GM10266 (cell line): ENCODE measurements around the gene BBC3.

Experiments
- DNase-seq: peaks from one replicate; pipeline ENCODE4 v3.0.0; 2012; ENCODE audit errors: extremely low spot score
- TF ChIP-seq, protein P1 (sequence below): IDR thresholded peaks from 2 replicates; pipeline ENCODE4 v1.5.1; 2012; ENCODE audit warnings: mild to moderate bottlenecking, low read depth; ENCODE audit not compliant: control insufficient read depth, insufficient read depth; ENCODE audit errors: missing control alignments

Gene BBC3

DNA sequence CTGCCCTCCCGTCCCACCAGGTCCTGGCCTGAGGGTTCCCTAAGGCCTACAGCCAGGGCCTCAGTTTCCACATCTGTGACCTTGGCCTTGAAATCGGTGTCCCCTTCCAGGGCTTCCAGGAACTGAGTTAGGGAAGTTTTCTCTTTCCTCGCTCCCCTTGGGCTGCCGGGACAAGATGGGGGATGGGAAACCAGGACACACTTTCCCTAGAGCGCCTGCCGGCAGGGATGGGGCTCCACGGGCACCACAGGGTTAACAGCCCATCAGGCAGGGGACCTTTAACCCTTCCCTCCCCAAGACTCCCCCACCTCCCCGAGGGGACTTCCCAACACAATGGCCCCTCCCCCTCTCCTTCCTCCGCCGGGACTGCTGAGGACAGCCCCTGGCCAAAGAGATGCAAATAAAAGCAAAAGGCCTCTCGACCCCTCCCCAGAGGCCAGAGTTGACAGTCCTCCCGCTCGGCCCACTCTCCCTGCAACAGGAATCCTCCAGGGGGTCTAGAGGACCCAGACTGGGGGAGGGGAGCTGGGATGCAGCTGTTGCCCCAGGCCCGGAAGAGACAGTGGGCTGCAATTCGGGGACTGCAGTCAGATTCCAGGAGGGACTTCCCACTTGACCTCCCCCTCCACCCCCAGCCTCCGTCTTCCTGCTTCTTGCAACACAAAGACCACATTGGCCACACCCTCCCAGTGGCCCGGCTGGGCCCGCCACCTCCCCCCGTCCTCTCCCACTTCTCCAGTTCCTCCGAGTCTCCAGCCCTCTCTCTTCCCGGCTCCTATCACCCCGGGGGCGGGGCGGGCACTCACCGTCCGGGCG is 3.4 kb downstream of the BBC3 start:
- DNase-seq: peak; percentile 90

DNA sequence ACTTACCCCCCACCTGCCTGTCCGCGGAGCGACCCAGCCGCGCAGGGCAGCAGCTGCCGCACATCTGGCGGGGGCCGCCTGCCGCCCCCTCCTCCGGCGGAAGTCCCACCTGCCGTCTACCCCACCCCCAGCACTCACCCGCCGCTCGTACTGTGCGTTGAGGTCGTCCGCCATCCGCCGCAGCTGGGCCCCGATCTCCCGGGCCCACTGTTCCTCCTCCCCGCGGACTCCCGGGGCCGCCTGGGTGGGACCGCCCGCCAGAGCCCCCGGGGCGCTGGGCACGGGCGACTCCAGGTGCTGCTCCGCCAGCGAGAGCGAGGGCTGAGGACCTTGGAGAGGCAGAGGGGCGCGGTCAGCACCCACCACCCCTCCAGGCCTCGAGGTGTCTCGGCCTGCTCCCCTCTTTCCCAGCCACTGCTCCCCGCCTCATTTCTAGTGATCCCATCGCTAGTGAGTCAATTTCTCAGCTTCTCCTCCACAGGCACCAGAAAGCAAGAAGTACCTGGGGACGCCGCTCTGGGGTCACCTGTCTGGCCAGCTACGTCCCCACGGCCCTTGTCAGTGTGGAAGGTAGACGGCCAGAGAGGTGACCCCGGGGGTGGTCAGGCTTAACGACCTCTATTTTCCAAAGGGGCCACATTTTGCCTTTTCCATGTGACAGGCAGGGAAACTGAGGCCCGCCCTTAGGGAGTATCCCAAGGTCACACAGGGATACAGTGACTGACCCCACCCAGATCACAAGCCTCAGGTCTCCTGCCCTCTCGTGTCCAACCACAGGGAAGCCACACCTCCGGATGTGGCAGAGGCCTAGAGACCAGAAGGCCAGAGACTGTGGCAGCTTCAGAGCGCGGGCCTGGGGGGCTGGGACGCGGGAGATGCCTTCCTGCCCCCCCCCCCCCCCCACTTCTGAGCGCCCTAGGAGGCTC is 4.3 kb downstream of the BBC3 start:
- DNase-seq: peak; percentile 86
- TF ChIP-seq, protein P1, sequence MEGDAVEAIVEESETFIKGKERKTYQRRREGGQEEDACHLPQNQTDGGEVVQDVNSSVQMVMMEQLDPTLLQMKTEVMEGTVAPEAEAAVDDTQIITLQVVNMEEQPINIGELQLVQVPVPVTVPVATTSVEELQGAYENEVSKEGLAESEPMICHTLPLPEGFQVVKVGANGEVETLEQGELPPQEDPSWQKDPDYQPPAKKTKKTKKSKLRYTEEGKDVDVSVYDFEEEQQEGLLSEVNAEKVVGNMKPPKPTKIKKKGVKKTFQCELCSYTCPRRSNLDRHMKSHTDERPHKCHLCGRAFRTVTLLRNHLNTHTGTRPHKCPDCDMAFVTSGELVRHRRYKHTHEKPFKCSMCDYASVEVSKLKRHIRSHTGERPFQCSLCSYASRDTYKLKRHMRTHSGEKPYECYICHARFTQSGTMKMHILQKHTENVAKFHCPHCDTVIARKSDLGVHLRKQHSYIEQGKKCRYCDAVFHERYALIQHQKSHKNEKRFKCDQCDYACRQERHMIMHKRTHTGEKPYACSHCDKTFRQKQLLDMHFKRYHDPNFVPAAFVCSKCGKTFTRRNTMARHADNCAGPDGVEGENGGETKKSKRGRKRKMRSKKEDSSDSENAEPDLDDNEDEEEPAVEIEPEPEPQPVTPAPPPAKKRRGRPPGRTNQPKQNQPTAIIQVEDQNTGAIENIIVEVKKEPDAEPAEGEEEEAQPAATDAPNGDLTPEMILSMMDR: peak; percentile 5

More for the DNA sequence above, 3.4 kb downstream of the BBC3 start:
- TF ChIP-seq, protein P1: no peak

DNA sequence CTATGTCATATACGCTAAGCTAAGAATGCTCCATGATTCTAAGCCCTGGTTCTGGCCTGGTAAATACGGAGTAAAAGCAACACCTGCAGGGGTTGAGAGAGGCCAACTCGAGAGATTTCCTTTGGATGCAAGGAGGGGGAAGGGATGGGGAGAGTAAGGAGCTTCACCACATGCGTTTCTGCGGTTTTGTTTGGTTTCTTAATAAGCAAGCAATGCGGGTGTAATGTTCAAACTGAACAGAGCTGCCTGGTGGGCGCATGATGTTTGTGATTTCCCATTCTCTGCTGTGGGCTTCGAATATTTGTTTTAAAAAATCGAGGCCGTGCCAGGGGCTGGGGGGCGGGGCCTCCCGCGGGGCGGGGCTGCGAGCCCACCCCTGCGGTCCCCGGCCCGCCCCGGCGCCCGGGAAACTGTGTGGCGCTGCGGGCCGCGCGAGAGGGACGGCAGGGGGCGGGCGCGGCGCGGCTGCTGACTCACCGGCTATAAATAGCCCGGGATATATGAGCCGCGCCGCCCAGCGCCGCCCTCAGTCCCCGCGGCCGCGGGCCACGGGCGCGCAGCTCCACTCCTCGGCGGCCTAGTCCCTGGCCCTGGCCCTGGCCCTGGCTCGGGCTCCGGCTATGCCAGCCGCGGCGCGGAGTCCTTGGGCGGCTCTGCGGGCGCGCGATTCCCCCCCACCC is 5.1 kb downstream of the BBC3 start:
- DNase-seq: peak; percentile 99
- TF ChIP-seq, protein P1: peak; percentile 35

DNA sequence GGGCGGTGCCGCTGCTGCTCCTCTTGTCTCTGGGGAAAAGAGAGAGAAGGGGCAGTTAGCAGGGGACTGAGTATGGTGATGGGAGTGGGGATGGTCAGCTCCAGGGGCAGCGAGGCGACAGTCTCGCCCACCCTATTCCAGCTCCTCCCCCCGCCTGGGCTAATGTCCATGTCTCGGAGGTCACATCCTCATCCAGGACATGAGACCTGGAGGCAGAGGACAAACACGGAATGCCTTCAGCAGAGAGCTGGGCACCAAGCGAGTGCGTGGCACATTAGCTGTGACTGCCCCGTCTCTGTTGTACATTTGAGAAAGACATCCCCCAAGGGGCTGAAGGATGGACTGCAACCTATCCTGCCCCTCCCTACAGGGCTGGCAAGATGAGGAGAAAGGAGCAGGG is 9.1 kb downstream of the BBC3 start:
- TF ChIP-seq, protein P1: no peak
- no peak for DNase-seq

DNA sequence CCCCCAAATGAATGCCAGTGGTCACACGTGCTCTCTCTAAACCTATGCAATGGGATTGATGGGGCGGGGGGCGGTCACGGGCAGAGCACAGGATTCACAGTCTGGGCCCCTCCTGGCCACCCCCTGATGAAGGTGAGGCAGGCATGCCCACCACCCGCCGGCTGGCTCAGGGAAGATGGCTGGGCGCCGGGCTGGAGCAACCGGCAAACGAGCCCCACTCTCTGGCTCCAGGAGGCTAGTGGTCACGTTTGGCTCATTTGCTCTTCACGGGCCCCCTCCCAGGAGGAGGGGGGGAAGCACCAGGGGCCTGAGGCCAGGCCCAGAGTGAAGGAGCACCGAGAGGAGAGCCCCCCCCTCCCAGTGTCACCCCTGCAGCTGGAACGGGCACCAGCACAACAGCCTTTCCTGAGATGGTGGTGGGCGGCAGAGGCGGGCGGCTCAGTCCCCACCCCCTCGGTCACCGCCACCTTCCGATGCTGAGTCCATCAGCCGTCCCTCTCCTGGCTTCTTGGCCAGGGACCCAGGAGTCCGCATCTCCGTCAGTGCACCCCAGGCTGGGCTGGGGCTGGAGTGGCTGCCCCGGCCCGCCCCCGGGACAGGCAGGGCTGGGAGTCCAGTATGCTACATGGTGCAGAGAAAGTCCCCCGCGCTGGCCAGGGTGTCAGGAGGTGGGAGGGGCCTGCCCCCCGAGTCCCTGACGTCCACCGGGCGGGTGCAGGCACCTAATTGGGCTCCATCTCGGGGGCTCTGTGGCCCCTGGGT is 9.7 kb downstream of the BBC3 start:
- TF ChIP-seq, protein P1: no peak
- no peak for DNase-seq

DNA sequence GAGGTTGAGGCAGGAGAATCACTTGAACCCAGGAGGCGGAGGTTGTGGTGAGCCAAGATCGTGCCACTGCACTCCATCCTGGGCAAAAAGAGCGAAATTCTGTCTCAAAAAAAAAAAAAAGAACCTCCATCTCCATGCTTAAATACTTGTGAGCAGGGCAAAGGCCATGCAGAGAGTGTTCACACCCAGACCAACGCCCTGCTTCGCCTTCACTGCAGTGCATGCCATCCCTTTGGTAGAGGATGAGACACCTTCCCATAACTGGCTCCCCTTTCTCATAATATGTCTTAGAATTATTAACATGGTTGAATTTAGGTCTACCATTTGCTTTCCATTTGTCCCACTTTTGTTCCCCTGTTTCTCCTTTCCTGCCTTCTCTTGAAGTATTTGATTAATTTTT is 15.4 kb downstream of the BBC3 start:
- TF ChIP-seq, protein P1: no peak
- DNase-seq: no peak
